GM12801 (cell line): ENCODE data around the gene MRPL4.

Source experiments
- TF ChIP-seq, protein P1 (sequence below): IDR thresholded peaks from one replicate; pipeline ENCODE4 v1.5.1; 2011; ENCODE audit warnings: control low read depth; ENCODE audit not compliant: insufficient read length; ENCODE audit errors: extremely low read depth

The MRPL4 gene

DNA sequence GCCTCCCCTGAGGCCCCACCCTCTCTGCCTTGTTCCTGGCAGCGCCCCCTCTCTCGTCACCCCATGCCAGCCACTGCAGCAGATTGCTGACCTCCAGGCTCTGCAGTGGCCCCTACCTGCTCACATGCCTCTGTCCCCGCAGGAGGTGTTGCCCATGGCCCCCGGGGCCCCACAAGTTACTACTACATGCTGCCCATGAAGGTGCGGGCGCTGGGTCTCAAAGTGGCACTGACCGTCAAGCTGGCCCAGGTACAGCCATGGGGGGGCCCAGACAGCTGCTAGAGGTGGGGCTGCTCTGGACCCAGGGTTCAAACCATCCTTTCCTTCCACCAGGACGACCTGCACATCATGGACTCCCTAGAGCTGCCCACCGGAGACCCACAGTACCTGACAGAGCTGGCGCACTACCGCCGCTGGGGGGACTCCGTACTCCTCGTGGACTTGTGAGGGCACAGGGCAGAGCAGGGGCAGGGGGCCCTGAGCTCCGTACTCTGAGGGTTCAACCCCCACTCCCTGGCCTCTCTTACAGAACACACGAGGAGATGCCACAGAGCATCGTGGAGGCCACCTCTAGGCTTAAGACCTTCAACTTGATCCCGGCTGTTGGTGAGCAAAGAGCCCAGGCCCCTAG is 6.2 kb downstream of the MRPL4 start:
- TF ChIP-seq, protein P1, sequence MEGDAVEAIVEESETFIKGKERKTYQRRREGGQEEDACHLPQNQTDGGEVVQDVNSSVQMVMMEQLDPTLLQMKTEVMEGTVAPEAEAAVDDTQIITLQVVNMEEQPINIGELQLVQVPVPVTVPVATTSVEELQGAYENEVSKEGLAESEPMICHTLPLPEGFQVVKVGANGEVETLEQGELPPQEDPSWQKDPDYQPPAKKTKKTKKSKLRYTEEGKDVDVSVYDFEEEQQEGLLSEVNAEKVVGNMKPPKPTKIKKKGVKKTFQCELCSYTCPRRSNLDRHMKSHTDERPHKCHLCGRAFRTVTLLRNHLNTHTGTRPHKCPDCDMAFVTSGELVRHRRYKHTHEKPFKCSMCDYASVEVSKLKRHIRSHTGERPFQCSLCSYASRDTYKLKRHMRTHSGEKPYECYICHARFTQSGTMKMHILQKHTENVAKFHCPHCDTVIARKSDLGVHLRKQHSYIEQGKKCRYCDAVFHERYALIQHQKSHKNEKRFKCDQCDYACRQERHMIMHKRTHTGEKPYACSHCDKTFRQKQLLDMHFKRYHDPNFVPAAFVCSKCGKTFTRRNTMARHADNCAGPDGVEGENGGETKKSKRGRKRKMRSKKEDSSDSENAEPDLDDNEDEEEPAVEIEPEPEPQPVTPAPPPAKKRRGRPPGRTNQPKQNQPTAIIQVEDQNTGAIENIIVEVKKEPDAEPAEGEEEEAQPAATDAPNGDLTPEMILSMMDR = no peak

DNA sequence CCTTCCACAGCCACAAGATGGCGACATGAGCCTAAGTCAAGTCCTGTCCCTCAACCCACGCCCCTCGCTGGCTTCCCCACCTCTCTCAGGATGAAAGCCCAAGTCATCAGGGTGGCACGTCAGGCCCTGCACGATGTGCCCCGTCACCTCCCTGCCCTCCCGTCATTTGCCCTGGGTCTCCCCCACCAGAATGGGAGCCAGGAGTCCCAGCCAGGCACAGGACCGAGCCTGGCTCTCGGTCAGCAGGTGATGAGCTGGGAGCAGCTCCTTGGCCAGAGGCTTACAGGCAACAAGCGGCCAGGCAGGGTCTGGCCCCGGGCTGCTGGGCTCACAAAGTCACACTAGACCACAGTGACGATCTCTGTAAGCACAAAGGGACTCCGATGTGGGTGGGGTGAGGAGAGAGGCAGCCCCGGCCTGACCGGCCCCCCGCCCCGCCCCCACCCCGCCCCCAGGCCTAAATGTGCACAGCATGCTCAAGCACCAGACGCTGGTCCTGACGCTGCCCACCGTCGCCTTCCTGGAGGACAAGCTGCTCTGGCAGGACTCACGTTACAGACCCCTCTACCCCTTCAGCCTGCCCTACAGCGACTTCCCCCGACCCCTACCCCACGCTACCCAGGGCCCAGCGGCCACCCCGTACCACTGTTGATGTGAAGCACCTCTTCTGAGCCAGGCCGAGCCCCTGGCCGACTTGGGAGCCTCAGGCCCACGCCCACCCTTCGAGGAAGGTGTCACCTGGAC is 7.3 kb downstream of the MRPL4 start:
- TF ChIP-seq, protein P1 = no peak

DNA sequence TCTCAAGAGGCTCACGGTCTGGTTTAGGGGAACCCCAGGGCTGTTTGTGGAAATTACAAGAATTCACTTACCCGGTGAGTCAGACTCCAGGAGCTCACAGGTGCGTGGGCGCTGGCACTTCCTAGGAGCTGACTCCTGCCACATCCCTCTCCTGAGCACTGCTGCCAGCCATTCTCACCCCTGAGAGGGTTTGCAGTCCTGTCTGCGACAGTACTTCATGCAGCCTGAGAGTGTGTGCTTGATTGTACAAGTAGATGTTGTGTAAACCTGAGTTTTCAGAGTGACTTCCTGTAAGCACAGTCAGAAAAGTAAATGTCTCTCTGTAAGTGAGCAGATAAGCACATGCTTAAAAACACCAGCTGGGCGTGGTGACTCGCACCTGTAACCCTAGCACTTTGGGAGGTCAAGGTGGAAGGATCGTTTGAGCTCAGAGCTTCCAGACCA is 8.1 kb downstream of the MRPL4 start:
- TF ChIP-seq, protein P1 = no peak

DNA sequence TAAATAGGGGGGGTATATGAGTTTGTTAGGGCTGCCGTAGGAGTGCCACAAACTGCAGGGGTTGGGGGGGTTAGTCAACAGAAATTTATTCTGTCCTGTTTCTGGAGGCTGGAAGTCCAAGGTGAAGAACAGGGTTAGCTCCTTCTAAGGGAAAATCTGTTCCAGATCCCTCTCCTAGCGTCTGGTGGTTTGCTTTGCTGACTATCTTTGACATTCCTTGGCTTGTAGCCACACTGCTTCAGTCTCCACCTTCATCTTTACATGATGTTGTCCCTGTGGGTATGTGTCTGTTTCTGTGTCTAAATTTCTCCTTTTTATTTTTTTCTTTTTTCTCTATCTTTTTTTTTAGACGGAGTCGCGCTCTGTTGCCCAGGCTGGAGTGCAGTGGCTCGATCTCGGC is 10.8 kb downstream of the MRPL4 start:
- TF ChIP-seq, protein P1 = no peak

DNA sequence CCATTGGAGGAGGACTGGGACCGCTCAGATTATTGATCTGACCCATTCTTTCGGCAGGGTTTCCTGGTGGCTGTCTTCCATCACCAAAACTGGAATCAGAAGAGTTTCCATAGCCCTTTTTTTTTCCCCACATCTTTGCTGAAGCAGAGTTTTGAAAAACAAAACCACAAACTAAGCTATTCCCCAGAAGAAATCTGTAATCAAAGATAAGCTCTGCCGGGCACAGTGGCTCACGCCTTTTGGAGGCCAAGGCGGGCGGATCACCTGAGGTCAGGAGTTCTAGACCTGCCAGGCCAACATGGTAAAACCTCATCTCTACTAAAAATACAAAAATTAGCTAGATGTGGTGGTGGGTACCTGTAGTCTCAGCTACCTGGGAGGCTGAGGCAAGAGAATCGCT is 14.7 kb downstream of the MRPL4 start:
- TF ChIP-seq, protein P1 = no peak

DNA sequence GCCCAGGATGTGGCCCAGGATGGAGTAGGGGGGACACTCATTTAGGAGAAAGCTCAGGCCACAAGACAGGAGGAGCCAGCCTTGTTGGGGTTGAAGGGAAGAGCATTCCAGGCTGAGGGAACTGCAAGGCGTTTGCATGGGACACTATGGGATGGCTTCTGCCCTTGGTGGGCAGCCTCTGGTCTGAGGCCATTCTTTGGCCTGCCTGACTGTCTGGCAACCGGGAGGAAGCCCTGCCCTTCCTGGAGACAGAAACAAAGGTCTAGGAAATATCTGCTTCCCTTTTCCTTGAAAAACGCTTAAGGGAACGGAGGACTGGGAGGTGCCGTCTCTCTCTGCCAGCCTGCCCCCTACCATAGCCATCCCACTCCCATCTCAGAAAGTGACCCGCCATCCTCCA is 16.1 kb downstream of the MRPL4 start:
- TF ChIP-seq, protein P1 = no peak

DNA sequence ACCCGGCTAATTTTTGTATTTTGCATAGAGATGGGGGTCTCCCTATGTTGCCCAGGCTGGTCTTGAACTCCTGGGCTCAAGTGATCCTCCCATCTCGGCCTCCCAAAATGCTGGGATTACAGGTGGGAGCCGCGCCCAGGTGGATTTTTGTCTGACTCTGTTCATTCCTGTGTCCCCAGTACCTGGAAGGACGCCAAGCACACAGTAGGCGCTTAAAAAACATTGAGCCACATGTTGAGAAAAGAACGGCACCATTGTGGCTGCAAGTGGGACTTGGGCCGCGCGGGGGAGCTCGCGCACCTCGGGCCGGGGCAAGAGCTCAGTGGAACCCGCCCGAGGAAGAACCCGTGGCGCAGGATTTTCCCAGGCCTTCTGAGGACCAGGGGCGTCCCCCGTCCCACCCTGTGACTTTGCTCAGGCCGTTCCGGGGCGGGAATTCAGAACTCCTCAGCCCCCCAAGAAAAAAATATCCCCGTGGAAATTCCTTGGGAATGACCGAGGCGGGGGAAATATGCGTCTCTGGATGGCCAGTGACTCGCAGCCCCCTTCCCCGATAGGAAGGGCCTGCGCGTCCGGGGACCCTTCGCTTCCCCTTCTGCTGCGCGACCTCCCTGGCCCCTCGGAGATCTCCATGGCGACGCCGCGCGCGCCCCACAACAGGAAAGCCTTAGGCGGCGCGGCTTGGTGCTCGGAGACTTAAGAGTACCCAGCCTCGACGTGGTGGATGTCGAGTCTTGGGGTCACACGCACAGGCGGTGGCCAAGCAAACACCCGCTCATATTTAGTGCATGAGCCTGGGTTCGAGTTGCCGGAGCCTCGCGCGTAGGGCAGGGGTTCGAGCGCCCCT is 17.5 kb downstream of the MRPL4 start:
- TF ChIP-seq, protein P1 = no peak
